Measurements from ENCODE around the gene MED13.

Gene MED13

GRCh38 chr17:61966191-61966590 is 98.9 kb downstream of the MED13 start:
- no peak for TF ChIP-seq POLR2AphosphoS5 (IDR thresholded peaks at IDR 0.05; ENCODE audit: low read depth, low read length)
- TF ChIP-seq FOXP2 (optimal IDR thresholded peaks at IDR 0.05; ENCODE audit: borderline replicate concordance, extremely low read depth, extremely low read length, insufficient read depth), result no peak
- no peak for TF ChIP-seq SIN3A (IDR thresholded peaks at IDR 0.05; ENCODE audit: borderline replicate concordance, insufficient read depth, low read length)
- TF ChIP-seq TAF1 (IDR thresholded peaks at IDR 0.05; ENCODE audit: borderline replicate concordance, insufficient read depth, low read length), result no peak
- no peak for TF ChIP-seq REST (IDR thresholded peaks at IDR 0.05; ENCODE audit: insufficient read depth in 1 of 2, low read depth in 2 of 2, low read length in 2 of 2)

DNA sequence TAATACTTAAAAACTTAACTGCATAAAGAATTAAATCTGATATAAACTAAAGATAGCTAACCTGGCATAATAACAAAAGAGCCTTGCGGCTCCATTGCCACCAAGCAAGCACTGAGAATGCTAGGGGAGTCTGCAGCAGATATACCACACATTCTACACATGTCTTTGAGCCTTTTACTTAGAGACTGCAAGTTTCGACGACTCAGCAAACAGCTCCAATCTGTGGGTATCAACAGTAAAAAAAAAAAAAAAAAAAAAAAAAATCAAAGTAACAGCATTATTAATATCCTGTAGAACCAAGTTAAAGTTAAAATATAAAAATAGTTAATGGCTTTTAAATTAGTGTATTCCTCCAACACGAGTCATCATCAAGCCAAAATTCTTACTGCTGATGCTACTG is 109.5 kb downstream of the MED13 start:
- no peak for TF ChIP-seq FOXP2 (optimal IDR thresholded peaks at IDR 0.05; ENCODE audit: borderline replicate concordance, extremely low read depth, extremely low read length, insufficient read depth)
- no peak for TF ChIP-seq TAF1 (IDR thresholded peaks at IDR 0.05; ENCODE audit: borderline replicate concordance, insufficient read depth, low read length)
- TF ChIP-seq REST (IDR thresholded peaks at IDR 0.05; ENCODE audit: insufficient read depth in 1 of 2, low read depth in 2 of 2, low read length in 2 of 2), result no peak
- TF ChIP-seq POLR2AphosphoS5 (IDR thresholded peaks at IDR 0.05; ENCODE audit: low read depth, low read length), result no peak
- no peak for TF ChIP-seq SIN3A (IDR thresholded peaks at IDR 0.05; ENCODE audit: borderline replicate concordance, insufficient read depth, low read length)

DNA sequence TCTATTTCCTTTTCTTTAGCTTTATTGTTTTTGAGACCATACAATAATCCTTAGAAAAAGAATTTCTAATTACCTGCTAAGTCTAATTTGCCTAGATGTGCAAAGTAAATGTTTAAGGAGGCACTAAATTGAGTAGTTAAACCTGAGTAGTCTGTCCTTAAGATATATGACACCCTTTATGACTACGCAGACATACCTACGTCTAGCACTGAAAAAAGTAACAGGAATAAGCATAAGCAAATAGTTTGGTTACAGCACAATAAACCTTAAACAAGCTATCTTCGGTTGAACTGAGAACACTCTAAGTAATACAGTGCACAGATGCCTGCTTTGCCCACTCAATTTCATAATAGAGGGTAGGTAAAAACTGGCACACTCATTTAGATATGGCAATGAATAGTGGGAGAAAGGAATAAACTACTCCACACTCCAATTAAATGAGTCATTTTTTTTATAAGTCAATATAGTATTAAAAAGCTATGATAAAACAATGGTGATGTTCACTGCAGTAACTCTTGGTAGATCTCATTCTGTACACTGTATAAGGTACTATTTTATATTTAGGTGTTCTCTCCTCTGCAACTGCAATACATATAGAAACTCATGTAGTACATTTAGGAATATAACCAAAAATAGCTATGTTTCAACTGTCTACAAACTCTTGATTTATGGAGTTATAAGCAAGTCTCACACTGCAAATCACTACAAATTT is 117.6 kb downstream of the MED13 start:
- TF ChIP-seq POLR2AphosphoS5 (IDR thresholded peaks at IDR 0.05; ENCODE audit: low read depth, low read length) (no peak), TAF1 (IDR thresholded peaks at IDR 0.05; ENCODE audit: borderline replicate concordance, insufficient read depth, low read length) (no peak), SIN3A (IDR thresholded peaks at IDR 0.05; ENCODE audit: borderline replicate concordance, insufficient read depth, low read length) (no peak), FOXP2 (optimal IDR thresholded peaks at IDR 0.05; ENCODE audit: borderline replicate concordance, extremely low read depth, extremely low read length, insufficient read depth) (no peak), REST (IDR thresholded peaks at IDR 0.05; ENCODE audit: insufficient read depth in 1 of 2, low read depth in 2 of 2, low read length in 2 of 2) (no peak)

DNA sequence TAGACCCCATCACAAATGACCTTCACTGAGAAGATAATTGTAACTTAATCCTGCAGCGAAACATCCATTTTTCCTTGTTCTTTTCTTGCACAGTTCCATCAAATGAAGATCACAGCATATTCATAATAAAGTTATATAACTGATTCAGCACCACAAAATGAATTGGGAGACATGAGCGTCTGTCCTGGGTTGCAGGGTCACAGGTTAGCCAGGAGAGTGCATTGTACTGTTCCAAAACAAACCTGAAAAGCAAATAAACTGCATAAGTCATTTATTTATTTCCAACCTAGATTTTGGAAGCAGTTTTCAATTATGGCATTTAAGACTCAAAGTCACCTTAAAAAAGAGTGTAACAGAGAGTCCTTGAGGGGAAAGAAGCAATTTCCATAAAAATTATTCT is 118.7 kb downstream of the MED13 start:
- TF ChIP-seq TAF1 (IDR thresholded peaks at IDR 0.05; ENCODE audit: borderline replicate concordance, insufficient read depth, low read length) (no peak), FOXP2 (optimal IDR thresholded peaks at IDR 0.05; ENCODE audit: borderline replicate concordance, extremely low read depth, extremely low read length, insufficient read depth) (no peak), POLR2AphosphoS5 (IDR thresholded peaks at IDR 0.05; ENCODE audit: low read depth, low read length) (no peak), REST (IDR thresholded peaks at IDR 0.05; ENCODE audit: insufficient read depth in 1 of 2, low read depth in 2 of 2, low read length in 2 of 2) (no peak), SIN3A (IDR thresholded peaks at IDR 0.05; ENCODE audit: borderline replicate concordance, insufficient read depth, low read length) (no peak)

Data from PFSK-1 (cell line).